Measurements from ENCODE around the gene MAP4K3. TPM values are rescaled to one million over a fixed set of nuclear protein-coding genes. Genes with fewer than 3 reads are reported as not detected.
"Not testable (repeated sequence)": the region's sequence is repeated elsewhere in the genome, so short reads cannot be mapped to it uniquely, and the experiment has no call there.

Gene MAP4K3
- total and polyA plus RNA-seq, 2 of the 8 experiments (the other 6 are each of a cell fraction or from before 2014, with no cell fraction given) = 11.4 to 63.0 TPM

DNA sequence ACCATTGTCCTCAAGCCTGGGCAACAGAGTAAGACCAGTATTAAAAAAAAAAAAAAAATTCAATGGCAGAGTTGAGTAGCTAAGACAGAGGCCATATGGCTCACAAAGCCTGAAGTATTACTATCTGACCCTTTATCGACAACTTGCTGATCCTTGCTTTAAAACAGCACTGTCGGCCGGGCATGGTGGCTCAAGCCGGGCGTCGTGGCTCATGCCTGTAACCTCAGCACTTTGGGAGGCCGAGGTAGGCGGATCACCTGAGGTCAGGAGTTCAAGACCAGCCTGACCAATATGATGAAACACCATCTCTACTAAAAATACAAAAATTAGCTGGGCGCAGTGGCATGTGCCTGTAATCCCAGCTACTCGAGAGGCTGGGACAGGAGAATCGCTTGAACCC, 53.0 kb downstream of the MAP4K3 start:
- not testable (repeated sequence) for H4K5ac ChIP-seq (ENCODE audit: insufficient read length, low read depth, low read length); H2BK15ac ChIP-seq (ENCODE audit: low read length); H4K91ac ChIP-seq (replicated peaks; ENCODE audit: insufficient read length, low read length); H2BK12ac ChIP-seq (ENCODE audit: low read depth, low read length); H4K8ac ChIP-seq (ENCODE audit: extremely low read depth, insufficient read depth, low read length); H3K4ac ChIP-seq (replicated peaks; ENCODE audit: insufficient read length, low read depth, low read length); DNase-seq (ENCODE audit: low read depth in 1 of 2, low spot score in 2 of 2); H3K9ac ChIP-seq (replicated peaks in 1 of 4; ENCODE audit: extremely low read depth in 1 of 4, low read depth in 3 of 4, low read length in 3 of 4); H3K9me3 ChIP-seq (ENCODE audit: insufficient read depth in 2 of 2, low read depth in 1 of 2, low read length in 1 of 2); H3K4me1 ChIP-seq (replicated peaks in 1 of 4; ENCODE audit: control insufficient read depth in 3 of 4, insufficient read depth in 4 of 4, low read length in 3 of 4); H2AK5ac ChIP-seq (ENCODE audit: low read depth, low read length); H3K36me3 ChIP-seq (ENCODE audit: control insufficient read depth in 2 of 4, insufficient read depth in 4 of 4, low read length in 3 of 4); H3K23ac ChIP-seq (ENCODE audit: insufficient read length); H3K27me3 ChIP-seq (replicated peaks in 1 of 4; ENCODE audit: control insufficient read depth in 3 of 4, extremely low read depth in 1 of 4, insufficient read depth in 3 of 4, low read length in 3 of 4); FAIRE-seq; H3K56ac ChIP-seq (replicated peaks; ENCODE audit: insufficient read length, low read depth, low read length); H2AFZ ChIP-seq (ENCODE audit: low read length); H2BK120ac ChIP-seq (replicated peaks; ENCODE audit: low read depth, low read length); H2BK5ac ChIP-seq (ENCODE audit: low read depth, low read length); H3K18ac ChIP-seq (ENCODE audit: extremely low read depth, low read length); H3K79me1 ChIP-seq (ENCODE audit: low read depth, low read length); H3K4me2 ChIP-seq (ENCODE audit: insufficient read depth in 1 of 2, low read depth in 2 of 2, low read length in 2 of 2); H3K4me3 ChIP-seq (ENCODE audit: extremely low read depth in 1 of 4, insufficient read depth in 2 of 4, low read depth in 3 of 4, low read length in 4 of 4); H4K20me1 ChIP-seq (replicated peaks in 1 of 2; ENCODE audit: control insufficient read depth in 1 of 2, insufficient read depth in 2 of 2, low read length in 2 of 2); H3K27ac ChIP-seq (ENCODE audit: low read depth, low read length); H3K23me2 ChIP-seq (ENCODE audit: low read depth, low read length); H2BK20ac ChIP-seq (ENCODE audit: low read length); H3K14ac ChIP-seq (ENCODE audit: insufficient read length)
- peaks cover 3 to 93% of the 10 kb centered on the region in 2 experiments; a peak in 3 of 4 replicates for H3K79me2 ChIP-seq (ENCODE audit: control insufficient read depth in 1 of 2, insufficient read depth in 2 of 2, low read length in 2 of 2)
- 96% methylated on average over 11 of the region's 11 CpGs; no CpG with 5 or more reads in 1 of the 2 experiments for WGBS, 2 experiments (ENCODE audit: extremely low coverage in 1 of 2, insufficient coverage in 1 of 2, insufficient read length in 1 of 2, insufficient replicate concordance in 2 of 2, low coverage in 1 of 2, low lambda C conversion rate in 2 of 2, missing lambda C conversion rate in 1 of 2)
- POLR2A ChIA-PET (ENCODE audit: partially characterized antibody) = interaction anchor here (0.7 kb wide), 1 partner anchor 14 kb away, joined by 4 read pairs; no protein-coding TSS in a partner anchor
- CTCF ChIA-PET (ENCODE audit: partially characterized antibody) = interaction anchor here (0.6 to 0.9 kb wide), 2 partner anchors 49 to 1516 kb away, joined by 3 to 6 read pairs; no protein-coding TSS in a partner anchor
